ENCODE data around the gene SOX18. TPM values are rescaled to one million over a fixed set of nuclear protein-coding genes. Genes with fewer than 3 reads are reported as not detected.
"Not testable (repeated sequence)": the region's sequence is repeated elsewhere in the genome, so short reads cannot be mapped to it uniquely, and the experiment has no call there.

SOX18 gene
- 0.05 and 0.17 TPM in 2 replicates for total RNA-seq

GRCh38 chr20:64049060-64049877, at the start of gene SOX18:
TSS of gene SOX18 (minus strand) at chr20:64049639. CDS start at chr20:64049516, 123 bp downstream.
- DNase-seq (ENCODE audit: low read depth): no peak

GRCh38 chr20:64098471-64099013, 49.1 kb upstream of the SOX18 start:
- DNase-seq (ENCODE audit: low read depth): no peak

DNA sequence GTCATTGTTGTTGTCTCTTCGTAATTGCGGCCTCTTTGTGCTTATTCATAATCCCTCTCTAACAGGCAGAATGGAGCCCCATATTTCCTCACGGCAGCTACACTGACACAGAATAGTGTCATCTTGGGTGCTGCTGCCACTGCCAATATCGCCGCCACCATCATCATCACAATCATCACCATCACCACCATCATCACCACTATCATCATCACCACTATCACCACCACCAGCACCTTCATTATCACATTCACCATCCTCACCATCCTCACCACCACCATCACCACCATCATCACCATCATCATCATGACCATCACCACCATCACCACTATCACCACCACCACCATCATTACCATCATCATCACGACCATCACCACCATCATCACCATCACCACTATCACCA, 47.1 kb upstream of the SOX18 start:
- DNase-seq (ENCODE audit: low read depth): no peak

- DNase-seq (ENCODE audit: low read depth): no peak
Observed at GRCh38 chr20:64095927-64096326, 46.5 kb upstream of the SOX18 start.

DNA sequence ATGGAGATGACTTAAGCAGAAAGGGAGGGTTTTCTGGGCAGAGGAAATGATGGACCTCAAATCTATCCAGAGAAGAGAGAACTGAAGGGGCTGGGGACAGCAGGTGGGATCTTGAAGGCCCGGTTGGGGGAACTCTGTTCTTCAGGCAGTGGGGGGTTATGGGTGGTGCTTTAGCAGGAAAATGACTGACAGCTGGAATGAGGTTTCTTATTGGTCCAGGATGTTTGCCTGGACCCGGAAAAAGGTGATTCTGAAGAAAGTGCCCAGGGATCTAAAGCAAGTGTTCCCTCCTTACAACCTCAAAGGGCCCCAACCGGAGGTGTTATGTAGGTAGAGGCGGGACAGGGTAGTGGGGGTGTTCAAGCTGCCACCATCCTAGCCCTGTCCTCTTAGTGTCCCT, 46.0 kb upstream of the SOX18 start:
- DNase-seq (ENCODE audit: low read depth): no peak

- no peak for DNase-seq (ENCODE audit: low read depth)
Observed at GRCh38 chr20:64093013-64093503, 43.6 kb upstream of the SOX18 start.

- DNase-seq (ENCODE audit: low read depth): no peak
Observed at GRCh38 chr20:64092258-64093012, 43.0 kb upstream of the SOX18 start.

DNA sequence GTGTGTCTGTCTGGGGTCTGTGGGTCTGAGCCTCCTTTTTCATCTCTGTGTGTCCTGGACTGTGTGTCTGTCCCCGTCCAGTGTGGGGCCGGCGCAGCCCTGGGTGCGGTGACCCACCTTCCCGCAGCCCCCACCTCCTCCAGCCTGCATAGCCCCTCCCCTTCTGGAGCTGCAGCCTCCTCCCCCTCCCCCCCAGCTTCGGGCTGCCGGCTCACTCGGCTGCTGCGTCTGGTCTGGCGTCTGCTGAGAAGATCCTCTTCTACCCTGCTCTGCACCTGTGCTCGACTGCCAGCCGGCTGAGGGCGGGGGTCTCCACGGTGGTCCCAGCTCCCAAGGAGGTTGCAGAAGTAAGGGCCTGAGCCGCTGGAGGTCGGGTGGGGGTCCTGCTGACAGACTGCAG, 42.3 kb upstream of the SOX18 start:
- DNase-seq (ENCODE audit: low read depth): no peak

- DNase-seq (ENCODE audit: low read depth): no peak
Observed at GRCh38 chr20:64091340-64091739, 41.9 kb upstream of the SOX18 start.

DNA sequence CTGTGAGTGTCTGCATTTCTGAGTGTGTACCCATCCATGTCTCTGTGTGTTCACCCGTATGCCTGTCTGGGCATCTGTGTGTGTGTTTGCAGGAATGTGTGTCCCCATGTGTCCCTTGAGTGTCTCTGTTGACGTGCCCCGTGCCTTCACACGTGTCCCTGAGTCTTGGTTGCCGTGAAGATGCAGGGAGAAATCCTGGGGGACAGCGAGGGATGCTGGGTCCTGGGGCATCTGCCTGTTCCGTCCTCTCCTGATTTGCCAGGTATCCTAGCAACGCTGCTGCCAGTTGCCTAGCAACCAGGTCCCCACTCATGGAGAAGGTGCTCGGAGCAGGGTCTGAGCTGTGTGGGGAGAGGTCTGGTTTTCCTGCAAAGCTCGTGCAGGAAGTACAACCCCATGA, 40.7 kb upstream of the SOX18 start:
- DNase-seq (ENCODE audit: low read depth): no peak

DNA sequence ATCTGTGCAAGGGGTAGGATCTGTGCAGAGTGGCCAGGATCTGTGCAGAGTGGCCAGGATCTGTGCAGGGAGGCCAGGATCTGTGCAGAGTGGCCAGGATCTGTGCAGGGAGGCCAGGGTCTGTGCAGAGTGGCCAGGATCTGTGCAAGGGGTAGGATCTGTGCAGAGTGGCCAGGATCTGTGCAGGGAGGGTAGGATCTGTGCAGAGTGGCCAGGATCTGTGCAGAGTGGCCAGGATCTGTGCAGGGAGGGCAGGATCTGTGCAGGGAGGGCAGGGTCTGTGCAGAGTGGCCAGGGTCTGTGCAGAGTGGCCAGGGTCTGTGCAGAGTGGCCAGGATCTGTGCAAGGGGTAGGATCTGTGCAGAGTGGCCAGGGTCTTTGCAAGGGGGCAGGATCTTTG, 39.1 kb upstream of the SOX18 start:
- not testable (repeated sequence) for DNase-seq (ENCODE audit: low read depth)

- DNase-seq (ENCODE audit: low read depth): not testable (repeated sequence)
Observed at GRCh38 chr20:64087226-64087825, 37.9 kb upstream of the SOX18 start.

GRCh38 chr20:64086801-64087200, 37.4 kb upstream of the SOX18 start:
- no peak for DNase-seq (ENCODE audit: low read depth)

GRCh38 chr20:64084685-64085152, 35.3 kb upstream of the SOX18 start:
- no peak for DNase-seq (ENCODE audit: low read depth)

DNA sequence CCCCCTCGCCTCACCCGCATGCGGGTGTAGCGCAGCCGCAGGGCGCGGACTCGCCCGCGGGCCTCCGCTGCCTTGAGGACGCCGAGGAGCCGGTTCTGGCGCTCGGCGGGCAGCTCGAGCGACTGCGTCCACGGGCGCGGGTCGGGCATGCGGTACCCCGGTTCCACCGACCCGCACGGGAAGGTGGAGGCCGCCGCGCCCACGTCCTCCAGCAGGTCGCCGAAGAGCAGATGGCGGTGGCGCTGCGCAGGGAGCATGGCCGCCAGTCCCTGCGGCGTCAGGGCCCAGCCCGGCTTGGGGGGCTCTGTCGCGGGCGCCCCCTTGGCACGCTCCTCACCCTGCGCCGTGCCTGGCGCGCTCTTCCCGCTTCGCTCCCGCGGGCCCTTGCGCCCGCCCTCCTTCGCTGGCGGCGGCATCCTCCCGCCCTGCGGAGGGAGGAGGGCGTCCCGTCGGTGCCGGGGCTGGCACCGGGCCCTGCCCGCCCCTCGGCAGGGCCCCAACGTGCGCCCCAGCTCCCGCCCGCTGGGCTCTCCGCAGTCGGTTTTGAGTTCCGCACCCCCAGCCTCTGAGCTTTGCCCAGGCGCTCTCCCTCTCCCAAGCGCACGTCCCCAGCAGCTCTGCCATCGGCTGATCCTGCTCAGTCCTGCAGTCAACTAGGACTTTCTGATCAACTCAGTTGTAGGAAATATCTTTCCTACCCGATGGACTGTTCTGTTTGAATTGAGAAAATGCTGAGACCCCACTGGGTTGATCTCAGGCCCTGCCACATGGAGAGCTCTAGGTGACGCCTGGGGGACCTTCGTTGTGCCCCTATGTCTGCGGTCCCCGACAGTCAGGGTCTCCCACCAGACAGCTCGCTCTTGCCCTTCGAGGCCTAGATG, 34.6 kb upstream of the SOX18 start, which contains the start of gene LKAAEAR1:
TSS of gene LKAAEAR1 (minus strand) at position 595 of the 881 bp plus-strand sequence. CDS start at position 416, 179 bp downstream.
- no peak for DNase-seq (ENCODE audit: low read depth)

- peak; percentile 9 for DNase-seq (ENCODE audit: low read depth)
Observed at GRCh38 chr20:64083378-64083803, 34.0 kb upstream of the SOX18 start.

DNA sequence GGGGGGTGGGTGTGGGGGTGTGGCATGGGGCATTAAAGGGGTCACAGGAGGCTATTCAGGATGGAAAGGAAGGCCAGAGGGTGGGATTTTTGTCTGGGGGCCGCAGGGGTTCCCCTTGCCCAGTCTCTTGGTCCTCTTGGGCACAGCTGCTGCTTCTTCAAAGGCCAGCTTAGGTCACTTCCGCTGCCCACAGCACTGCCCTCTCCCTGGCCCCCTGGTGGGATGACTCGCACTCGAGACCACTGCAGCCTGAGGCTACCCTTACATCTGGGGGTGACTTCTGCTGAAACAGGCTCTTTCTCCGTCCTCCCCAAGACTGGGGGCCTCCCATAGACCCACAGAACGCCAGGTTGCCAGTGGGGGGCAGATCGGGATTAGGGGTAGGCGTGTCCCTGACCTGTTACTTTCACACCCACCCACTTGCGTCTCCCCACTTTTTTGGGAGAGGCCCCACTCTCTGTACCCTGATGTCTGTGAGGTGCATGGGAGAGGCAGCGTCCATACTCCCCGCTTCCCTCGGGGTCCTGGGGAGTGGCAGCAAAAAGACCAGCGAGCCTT, 33.5 kb upstream of the SOX18 start:
- no peak for DNase-seq (ENCODE audit: low read depth)

GRCh38 chr20:64082126-64082731, 32.8 kb upstream of the SOX18 start:
- no peak for DNase-seq (ENCODE audit: low read depth)

GRCh38 chr20:64081624-64081964, 32.2 kb upstream of the SOX18 start:
- no peak for DNase-seq (ENCODE audit: low read depth)

All from renal cortical epithelial cell (primary cell).